Neural cell (in vitro differentiated cells): ENCODE results near the gene DSCAML1. TPM values are rescaled to one million over a fixed set of nuclear protein-coding genes. Genes with fewer than 3 reads are reported as not detected.

Experiments
- H2AFZ ChIP-seq: fragments of 200-600, 300-800 bp; sonication (generic), shearing (Covaris generic); 2 replicates; pipeline ENCODE4 v1.6.0; 2014; ENCODE audit warnings: low read depth, mild to moderate bottlenecking, antibody characterized with exemption, low read length, moderate library complexity
- H3F3A ChIP-seq: fragments of 200-600 bp; shearing (Covaris generic); 2 replicates; pipeline ENCODE4 v1.6.1; 2016; ENCODE audit warnings: mild to moderate bottlenecking, moderate library complexity, mixed read lengths, antibody characterized with exemption, low read length; ENCODE audit not compliant: insufficient read depth, poor library complexity, severe bottlenecking
- H3K27ac ChIP-seq: fragments of 200-600, 300-800 bp; sonication (generic), shearing (Covaris generic); 2 replicates; pipeline ENCODE4 v1.5.1; 2014; ENCODE audit warnings: mild to moderate bottlenecking, low read length, moderate library complexity
- H3K27me3 ChIP-seq: fragments of 300-800, 200-600 bp; sonication (generic), shearing (Covaris generic); 2 replicates; pipeline ENCODE4 v1.6.0; 2014; ENCODE audit warnings: mild to moderate bottlenecking, low read depth, low read length, moderate library complexity; ENCODE audit not compliant: insufficient read depth
- H3K36me3 ChIP-seq: fragments of 300-800, 200-600 bp; sonication (generic), shearing (Covaris generic); 2 replicates; pipeline ENCODE4 v1.5.1; 2014; ENCODE audit warnings: mild to moderate bottlenecking, antibody characterized with exemption, low read length, moderate library complexity; ENCODE audit not compliant: insufficient read depth
- H3K4me2 ChIP-seq: fragments of 300-800, 200-600 bp; sonication (generic), shearing (Covaris generic); 2 replicates; pipeline ENCODE4 v1.6.0; 2014; ENCODE audit warnings: mild to moderate bottlenecking, low read length
- H3K4me3 ChIP-seq: fragments of 300-800, 200-600 bp; sonication (generic), shearing (Covaris generic); 2 replicates; pipeline ENCODE4 v1.5.1; 2014; ENCODE audit warnings: mild to moderate bottlenecking, low read length, moderate library complexity
- H3K79me2 ChIP-seq: fragments of 200-600 bp; shearing (Covaris generic); replicated peaks from 2 replicates; pipeline ENCODE4 v1.6.0; 2014; ENCODE audit warnings: mild to moderate bottlenecking, low read length, moderate library complexity; ENCODE audit not compliant: insufficient read depth
- H3K9ac ChIP-seq: fragments of 300-800, 200-600 bp; sonication (generic), shearing (Covaris generic); 2 replicates; pipeline ENCODE4 v1.6.1; 2016; ENCODE audit warnings: mild to moderate bottlenecking, low read length, mixed read lengths
- H3K9me2 ChIP-seq: fragments of 200-600 bp; shearing (Covaris generic); 2 replicates; pipeline ENCODE4 v1.6.1; 2016; ENCODE audit warnings: mild to moderate bottlenecking, low read length, mixed read lengths; ENCODE audit not compliant: insufficient read depth
- H3K9me3 ChIP-seq: fragments of 200-600, 300-800 bp; sonication (generic), shearing (Covaris generic); 2 replicates; pipeline ENCODE4 v1.6.1; 2016; ENCODE audit warnings: mild to moderate bottlenecking, mixed run types, low read length, moderate library complexity, mixed read lengths
- H4K20me1 ChIP-seq: fragments of 200-600 bp; shearing (Covaris generic); 2 replicates; pipeline ENCODE4 v1.6.1; 2016; ENCODE audit warnings: mild to moderate bottlenecking, mixed run types; ENCODE audit not compliant: insufficient read depth
- EP300 ChIP-seq: fragments of 450-650 bp; conservative IDR thresholded peaks from 2 replicates; pipeline ENCODE4 v1.6.1; 2014; ENCODE audit warnings: antibody characterized with exemption, mild to moderate bottlenecking, moderate library complexity; ENCODE audit not compliant: poor library complexity, severe bottlenecking
- EZH2 ChIP-seq: fragments of 200-600, 300-800 bp; shearing (Covaris generic), sonication (generic); IDR thresholded peaks from 2 replicates; pipeline ENCODE4 v1.6.1; 2014; ENCODE audit warnings: antibody characterized with exemption, low read length, borderline replicate concordance, mild to moderate bottlenecking; ENCODE audit not compliant: insufficient read depth, poor library complexity, severe bottlenecking
- MXI1 ChIP-seq: fragments of 450-650 bp; conservative IDR thresholded peaks from 2 replicates; pipeline ENCODE4 v1.6.1; 2014; ENCODE audit warnings: antibody characterized with exemption, mild to moderate bottlenecking; ENCODE audit not compliant: poor library complexity, severe bottlenecking
- POLR2AphosphoS5 ChIP-seq: IDR thresholded peaks from 2 replicates; pipeline ENCODE4 v1.6.1; 2012
- RAD21 ChIP-seq: fragments of 450-650 bp; conservative IDR thresholded peaks from 2 replicates; pipeline ENCODE4 v1.6.1; 2014; ENCODE audit warnings: antibody characterized with exemption, mild to moderate bottlenecking, moderate library complexity
- REST ChIP-seq: IDR thresholded peaks from 2 replicates; pipeline ENCODE4 v1.6.1; 2012; ENCODE audit warnings: borderline replicate concordance
- SMC3 ChIP-seq: fragments of 450-650 bp; conservative IDR thresholded peaks from 2 replicates; pipeline ENCODE4 v1.6.1; 2014; ENCODE audit warnings: antibody characterized with exemption, mild to moderate bottlenecking, moderate library complexity; ENCODE audit not compliant: poor library complexity
- TAF1 ChIP-seq: IDR thresholded peaks from 2 replicates; pipeline ENCODE4 v1.6.1; 2012; ENCODE audit warnings: low read depth
- polyA plus RNA-seq: library from polyadenylated mRNA; depleted of rRNA; stranded (reverse); fragments of >200 nt; gene quantifications from 2 replicates; pipeline ENCODE4 v1.2.3, GENCODE V29; 2014
- TF ChIP-seq, protein P1 (sequence below): fragments of 450-650 bp; IDR thresholded peaks from 2 replicates; pipeline ENCODE4 v1.5.1; 2014; ENCODE audit warnings: antibody characterized with exemption, mild to moderate bottlenecking, moderate library complexity; ENCODE audit not compliant: poor library complexity, severe bottlenecking

DSCAML1 gene
- polyA plus RNA-seq, 1 donor from 2014 or later, result 1.3 TPM

GRCh38 chr11:117525866-117526542, 271.0 kb downstream of the DSCAML1 start:
- no peak for TF ChIP-seq EZH2
- no peak for TF ChIP-seq MXI1
- TF ChIP-seq, protein P1, sequence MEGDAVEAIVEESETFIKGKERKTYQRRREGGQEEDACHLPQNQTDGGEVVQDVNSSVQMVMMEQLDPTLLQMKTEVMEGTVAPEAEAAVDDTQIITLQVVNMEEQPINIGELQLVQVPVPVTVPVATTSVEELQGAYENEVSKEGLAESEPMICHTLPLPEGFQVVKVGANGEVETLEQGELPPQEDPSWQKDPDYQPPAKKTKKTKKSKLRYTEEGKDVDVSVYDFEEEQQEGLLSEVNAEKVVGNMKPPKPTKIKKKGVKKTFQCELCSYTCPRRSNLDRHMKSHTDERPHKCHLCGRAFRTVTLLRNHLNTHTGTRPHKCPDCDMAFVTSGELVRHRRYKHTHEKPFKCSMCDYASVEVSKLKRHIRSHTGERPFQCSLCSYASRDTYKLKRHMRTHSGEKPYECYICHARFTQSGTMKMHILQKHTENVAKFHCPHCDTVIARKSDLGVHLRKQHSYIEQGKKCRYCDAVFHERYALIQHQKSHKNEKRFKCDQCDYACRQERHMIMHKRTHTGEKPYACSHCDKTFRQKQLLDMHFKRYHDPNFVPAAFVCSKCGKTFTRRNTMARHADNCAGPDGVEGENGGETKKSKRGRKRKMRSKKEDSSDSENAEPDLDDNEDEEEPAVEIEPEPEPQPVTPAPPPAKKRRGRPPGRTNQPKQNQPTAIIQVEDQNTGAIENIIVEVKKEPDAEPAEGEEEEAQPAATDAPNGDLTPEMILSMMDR, result no peak
- no peak for TF ChIP-seq SMC3
- TF ChIP-seq TAF1, result no peak
- TF ChIP-seq EP300, result no peak
- TF ChIP-seq RAD21, result no peak
- no peak overlapping the region for H3K9ac ChIP-seq
- H3K9me2 ChIP-seq, result no peaks in the 10 kb centered on the region

GRCh38 chr11:117524468-117525183, 272.4 kb downstream of the DSCAML1 start:
- H3K4me2 ChIP-seq, result no peak overlapping the region
- H3K27me3 ChIP-seq, result no peaks in the 10 kb centered on the region
- no peaks in the 10 kb centered on the region for H3K36me3 ChIP-seq
- no peaks in the 10 kb centered on the region for H3K9me3 ChIP-seq
- H3K79me2 ChIP-seq, result no peaks in the 10 kb centered on the region
- H3K9ac ChIP-seq, result no peak overlapping the region
- no peak for TF ChIP-seq POLR2AphosphoS5
- no peak for TF ChIP-seq SMC3
- TF ChIP-seq, protein P1, result no peak
- TF ChIP-seq REST, result no peak
- no peak for TF ChIP-seq EZH2
- TF ChIP-seq EP300, result no peak
- no peak for TF ChIP-seq MXI1
- no peak for TF ChIP-seq RAD21
- no peak for TF ChIP-seq TAF1
- H3K27ac ChIP-seq, result no peak overlapping the region
- H4K20me1 ChIP-seq, result no peaks in the 10 kb centered on the region
- H3F3A ChIP-seq, result no peaks in the 10 kb centered on the region
- no peak overlapping the region for H2AFZ ChIP-seq
- H3K9me2 ChIP-seq, result no peaks in the 10 kb centered on the region
- H3K4me3 ChIP-seq, result no peak overlapping the region

More at GRCh38 chr11:117525866-117526542, 271.0 kb downstream of the DSCAML1 start:
- no peaks in the 10 kb centered on the region for H3K36me3 ChIP-seq
- no peak overlapping the region for H2AFZ ChIP-seq
- no peaks in the 10 kb centered on the region for H4K20me1 ChIP-seq
- H3K79me2 ChIP-seq, result no peaks in the 10 kb centered on the region
- no peaks in the 10 kb centered on the region for H3K9me3 ChIP-seq
- H3K4me2 ChIP-seq, result no peak overlapping the region
- no peak overlapping the region for H3K4me3 ChIP-seq
- H3K27me3 ChIP-seq, result no peaks in the 10 kb centered on the region
- H3K27ac ChIP-seq, result no peak overlapping the region
- no peaks in the 10 kb centered on the region for H3F3A ChIP-seq
